Mesenchymal stem cell (in vitro differentiated cells and primary cell): ENCODE results near the gene SASH1.

Source experiments
- DNase-seq: peaks from one replicate; pipeline ENCODE4 v3.0.0-alpha.2; 2013
- H2AFZ ChIP-seq: one replicate; pipeline ENCODE4 v1.6.1; 2013; ENCODE audit warnings: low read depth, mild to moderate bottlenecking, control low read depth, inconsistent platforms, low read length, moderate library complexity
- H2AK5ac ChIP-seq: 2 replicates; pipeline ENCODE4 v1.6.1; 2013; ENCODE audit warnings: low read length, moderate library complexity, mild to moderate bottlenecking, inconsistent platforms; ENCODE audit not compliant: severe bottlenecking
- H2BK120ac ChIP-seq: one replicate; pipeline ENCODE4 v1.6.1; 2013; ENCODE audit warnings: low read depth, mild to moderate bottlenecking, inconsistent platforms, low read length, moderate library complexity
- H2BK12ac ChIP-seq, 2 experiments: one replicate each; pipeline ENCODE4 v1.6.1; 2013; ENCODE audit warnings: inconsistent platforms in 2 of 2, low read length in 2 of 2, mild to moderate bottlenecking in 2 of 2, moderate library complexity in 2 of 2, control low read depth in 1 of 2
- H2BK15ac ChIP-seq: one replicate; pipeline ENCODE4 v1.6.1; 2013; ENCODE audit warnings: mild to moderate bottlenecking, low read depth, inconsistent platforms; ENCODE audit not compliant: poor library complexity, severe bottlenecking
- H2BK5ac ChIP-seq: 2 replicates; pipeline ENCODE4 v1.6.1; 2013; ENCODE audit warnings: low read depth, mild to moderate bottlenecking, low read length, control low read depth, inconsistent platforms; ENCODE audit not compliant: poor library complexity, severe bottlenecking
- H3K14ac ChIP-seq, 2 experiments: one replicate each; pipeline ENCODE4 v1.6.1; 2013; ENCODE audit warnings: inconsistent platforms in 2 of 2, low read length in 2 of 2, control low read depth in 1 of 2, mild to moderate bottlenecking in 1 of 2, moderate library complexity in 1 of 2
- H3K18ac ChIP-seq, 2 experiments: one replicate each; pipeline ENCODE4 v1.6.1; 2013; ENCODE audit warnings: inconsistent platforms in 2 of 2, low read length in 2 of 2, control low read depth in 1 of 2, low read depth in 1 of 2, mild to moderate bottlenecking in 1 of 2
- H3K23ac ChIP-seq, 2 experiments: one replicate each; pipeline ENCODE4 v1.6.1; 2013; ENCODE audit warnings: inconsistent platforms in 2 of 2, low read length in 2 of 2, mild to moderate bottlenecking in 2 of 2, moderate library complexity in 2 of 2, control low read depth in 1 of 2
- H3K27ac ChIP-seq: 2 replicates; pipeline ENCODE4 v1.5.1; 2013; ENCODE audit warnings: mild to moderate bottlenecking, moderate library complexity, low read length, control low read depth, inconsistent platforms; ENCODE audit not compliant: poor library complexity, severe bottlenecking
- H3K27me3 ChIP-seq, 2 experiments: 2 replicates each; pipeline versions ENCODE4 v1.6.1 to v1.7.0; 2013; ENCODE audit warnings: low read length in 2 of 2, mild to moderate bottlenecking in 2 of 2, moderate library complexity in 2 of 2, control low read depth in 1 of 2, inconsistent platforms in 1 of 2; ENCODE audit not compliant: control insufficient read depth in 1 of 2, insufficient read depth in 1 of 2
- H3K36me3 ChIP-seq, 2 experiments: 2 replicates each; pipeline versions ENCODE4 v1.6.1 to v1.7.0; 2013; ENCODE audit warnings: low read length in 2 of 2, control low read depth in 1 of 2, inconsistent platforms in 1 of 2, low read depth in 1 of 2, mild to moderate bottlenecking in 1 of 2; ENCODE audit not compliant: insufficient read depth in 2 of 2, control insufficient read depth in 1 of 2
- H3K4ac ChIP-seq, 2 experiments: one replicate each; pipeline ENCODE4 v1.6.1; 2013; ENCODE audit warnings: inconsistent platforms in 2 of 2, low read length in 2 of 2, mild to moderate bottlenecking in 2 of 2, moderate library complexity in 2 of 2, control low read depth in 1 of 2, low read depth in 1 of 2
- H3K4me1 ChIP-seq: 2 replicates; pipeline ENCODE4 v1.6.1; 2013; ENCODE audit warnings: low read depth, low read length, control low read depth; ENCODE audit not compliant: control insufficient read depth, insufficient read depth
- H3K4me2 ChIP-seq: 2 replicates; pipeline ENCODE4 v1.6.1; 2013; ENCODE audit warnings: low read length, mild to moderate bottlenecking, inconsistent platforms; ENCODE audit not compliant: poor library complexity, severe bottlenecking
- H3K4me3 ChIP-seq, 2 experiments: 2 replicates each; pipeline versions ENCODE4 v1.5.1 to v1.7.0; 2013; ENCODE audit warnings: low read length in 2 of 2, mild to moderate bottlenecking in 2 of 2, control low read depth in 1 of 2, low read depth in 1 of 2; ENCODE audit not compliant: insufficient read depth in 1 of 2
- H3K79me1 ChIP-seq: replicated peaks from 2 replicates; pipeline ENCODE4 v1.6.1; 2013; ENCODE audit warnings: mild to moderate bottlenecking, control low read depth, low read length, inconsistent platforms; ENCODE audit not compliant: poor library complexity, severe bottlenecking
- H3K9ac ChIP-seq: 2 replicates; pipeline ENCODE4 v1.7.0; 2013; ENCODE audit warnings: mild to moderate bottlenecking, low read length, moderate library complexity
- H3K9me3 ChIP-seq: 2 replicates; pipeline ENCODE4 v1.7.0; 2013; ENCODE audit warnings: mild to moderate bottlenecking, low read length; ENCODE audit not compliant: control insufficient read depth
- H4K8ac ChIP-seq: one replicate; pipeline ENCODE4 v1.6.1; 2013; ENCODE audit warnings: inconsistent platforms, mild to moderate bottlenecking, low read length, moderate library complexity
- H4K91ac ChIP-seq: one replicate; pipeline ENCODE4 v1.6.1; 2013; ENCODE audit warnings: mild to moderate bottlenecking, low read length, inconsistent platforms
- WGBS: methylation state at CpG from one replicate; pipeline ENCODE4 v1.1.7; 2013; ENCODE audit warnings: mixed read lengths; 5-methylcytosine and 5-hydroxymethylcytosine counted together

SASH1 gene

GRCh38 chr6:148336901-148337300 lies 5.7 kb upstream of the SASH1 start:
- Histone ChIP-seq H4K8ac (no peak overlapping the region), H3K4ac (no peak overlapping the region)

GRCh38 chr6:148339766-148340165 lies 2.9 kb upstream of the SASH1 start:
- Histone ChIP-seq H3K4ac (no peak overlapping the region), H4K8ac (no peak overlapping the region), H3K27ac (no peak overlapping the region), H3K18ac (no peak overlapping the region), H2BK5ac (no peak overlapping the region), H2AK5ac (no peak overlapping the region), H3K14ac (no peak overlapping the region), H4K91ac (no peak overlapping the region), H3K4me3 (no peak overlapping the region), H3K9ac (no peak overlapping the region), H3K27me3 (no peaks in the 10 kb centered on the region), H2AFZ (no peak overlapping the region), H3K4me2 (no peak overlapping the region), H2BK15ac (no peak overlapping the region), H2BK12ac (no peak overlapping the region), H3K36me3 (peaks cover 0 to 12% of the 10 kb centered on the region in 2 experiments), H3K4me1 (peaks cover 1% of the 10 kb centered on the region), H2BK120ac (no peak overlapping the region), H3K79me1 (peaks cover 2% of the 10 kb centered on the region), H3K9me3 (no peaks in the 10 kb centered on the region), H3K23ac (no peak overlapping the region)
- 96% methylated on average over 5 of the region's 5 CpGs for WGBS
- DNase-seq, result no peak

More at GRCh38 chr6:148336901-148337300, 5.7 kb upstream of the SASH1 start:
- H3K9ac ChIP-seq, result no peak overlapping the region
- H2AK5ac ChIP-seq, result no peak overlapping the region
- no peak overlapping the region for H3K23ac ChIP-seq
- no peak overlapping the region for H2BK15ac ChIP-seq
- H2BK12ac ChIP-seq, result no peak overlapping the region
- DNase-seq, result no peak
- H3K27ac ChIP-seq, result no peak overlapping the region
- no peak overlapping the region for H2BK5ac ChIP-seq
- WGBS, result 100% methylated on average over 8 of the region's 9 CpGs
- no peak overlapping the region for H4K91ac ChIP-seq
- H3K4me3 ChIP-seq, result no peak overlapping the region
- peaks cover 0 to 12% of the 10 kb centered on the region in 2 experiments for H3K36me3 ChIP-seq
- no peak overlapping the region for H3K18ac ChIP-seq
- no peak overlapping the region for H3K4me2 ChIP-seq
- no peak overlapping the region for H2AFZ ChIP-seq
- H3K27me3 ChIP-seq, result no peaks in the 10 kb centered on the region
- no peaks in the 10 kb centered on the region for H3K79me1 ChIP-seq
- H3K4me1 ChIP-seq, result peaks cover 1% of the 10 kb centered on the region
- H2BK120ac ChIP-seq, result no peak overlapping the region
- H3K14ac ChIP-seq, result no peak overlapping the region
- no peaks in the 10 kb centered on the region for H3K9me3 ChIP-seq

DNA sequence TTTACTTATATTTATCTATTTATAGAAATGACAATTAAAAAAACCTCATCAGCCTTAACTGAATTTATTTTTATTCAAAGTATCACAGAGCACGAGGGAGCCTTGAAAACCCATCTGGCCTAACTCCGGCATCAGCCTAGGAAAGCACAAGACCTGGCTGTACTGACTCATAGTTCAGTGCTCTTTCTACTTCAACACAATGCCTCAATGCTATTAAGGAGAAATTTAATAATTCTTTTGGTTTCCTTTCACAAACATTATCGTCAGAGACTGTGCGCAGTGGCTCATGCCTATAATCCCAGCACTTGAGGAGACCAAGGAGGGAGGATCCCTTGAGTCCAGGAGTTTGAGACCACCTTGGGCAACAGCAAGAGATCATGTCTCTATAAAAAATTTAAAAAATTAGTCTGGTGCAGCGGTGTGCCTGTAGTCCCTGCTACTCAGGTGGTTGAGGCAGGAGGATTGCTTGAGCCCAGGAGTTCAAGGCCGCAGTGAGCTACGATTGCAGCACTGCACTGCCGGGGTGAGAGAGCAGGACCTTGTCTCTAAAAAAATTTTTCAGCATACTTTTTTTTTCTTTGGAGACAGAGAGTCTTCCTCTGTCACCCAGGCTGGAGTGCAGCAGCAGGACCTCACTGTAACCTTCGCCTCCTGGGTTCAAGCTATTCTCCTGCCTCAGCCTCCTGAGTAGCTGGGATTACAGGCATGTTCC lies 1.9 kb upstream of the SASH1 start:
- Histone ChIP-seq H3K27ac (no peak overlapping the region), H2AK5ac (no peak overlapping the region), H3K4me3 (no peak overlapping the region), H3K23ac (no peak overlapping the region), H4K8ac (no peak overlapping the region), H3K18ac (peak overlapping the region in 1 of 2 experiments; percentile 44), H3K36me3 (peaks cover 0 to 12% of the 10 kb centered on the region in 2 experiments), H3K9me3 (no peaks in the 10 kb centered on the region), H3K4me1 (peaks cover 1% of the 10 kb centered on the region), H3K79me1 (peaks cover 2% of the 10 kb centered on the region), H3K4me2 (no peak overlapping the region), H3K14ac (no peak overlapping the region), H3K27me3 (no peaks in the 10 kb centered on the region), H2BK15ac (peak overlapping the region; percentile 80), H3K4ac (no peak overlapping the region), H2BK5ac (peak overlapping the region; percentile 71), H2AFZ (no peak overlapping the region), H4K91ac (no peak overlapping the region), H2BK12ac (no peak overlapping the region), H3K9ac (no peak overlapping the region), H2BK120ac (no peak overlapping the region)
- DNase-seq, result peak; percentile 21
- WGBS, result 95% methylated on average over 9 of the region's 9 CpGs

- WGBS, result 5% methylated on average over 8 of the region's 8 CpGs
- H3K4ac ChIP-seq, result peak overlapping the region in 1 of 2 experiments; percentile 86
- no peak for DNase-seq
Measured at GRCh38 chr6:148342100-148342349, 613 bp upstream of the SASH1 start.

More at GRCh38 chr6:148342100-148342349, 613 bp upstream of the SASH1 start:
- H2AFZ ChIP-seq, result peak overlapping the region; percentile 42
- no peaks in the 10 kb centered on the region for H3K27me3 ChIP-seq
- peak overlapping the region; percentile 98 for H3K9ac ChIP-seq
- no peak overlapping the region for H3K14ac ChIP-seq
- peaks cover 2% of the 10 kb centered on the region for H3K79me1 ChIP-seq
- peak overlapping the region in 1 of 2 experiments; percentile 18 for H2BK12ac ChIP-seq
- H4K91ac ChIP-seq, result no peak overlapping the region
- H2BK120ac ChIP-seq, result no peak overlapping the region
- H3K23ac ChIP-seq, result no peak overlapping the region
- H3K4me1 ChIP-seq, result peaks cover 1% of the 10 kb centered on the region
- no peak overlapping the region for H2BK15ac ChIP-seq
- H3K9me3 ChIP-seq, result no peaks in the 10 kb centered on the region
- H4K8ac ChIP-seq, result no peak overlapping the region
- peak overlapping the region; percentile 50 to 85 for H3K18ac ChIP-seq
- peak overlapping the region; percentile 86 for H3K27ac ChIP-seq
- H3K4me2 ChIP-seq, result peak overlapping the region; percentile 85
- peaks cover 0 to 10% of the 10 kb centered on the region in 2 experiments for H3K36me3 ChIP-seq
- H2BK5ac ChIP-seq, result no peak overlapping the region
- H2AK5ac ChIP-seq, result no peak overlapping the region
- H3K4me3 ChIP-seq, result peak overlapping the region; percentile 82
